Chondrocyte (in vitro differentiated cells): Measurements from ENCODE around the gene HNRNPA0. TPM values are rescaled to one million over a fixed set of nuclear protein-coding genes. Genes with fewer than 3 reads are reported as not detected.

ENCODE experiments used
- DNase-seq: peaks from one replicate; pipeline ENCODE4 v3.0.0; 2021; ENCODE audit warnings: mixed read lengths, low spot score
- H3K27ac Mint-ChIP-seq: one replicate; pipeline ENCODE4 v1.8.0; 2021; ENCODE audit warnings: mild to moderate bottlenecking, moderate library complexity, mixed read lengths; ENCODE audit not compliant: unreplicated experiment
- H3K27me3 Mint-ChIP-seq: 2 replicates; pipeline ENCODE4 v1.8.0; 2021; ENCODE audit warnings: low read depth, mixed read lengths
- H3K36me3 Mint-ChIP-seq: 2 replicates; pipeline ENCODE4 v1.8.0; 2021; ENCODE audit warnings: low read depth, mixed read lengths
- H3K4me1 Mint-ChIP-seq: 2 replicates; pipeline ENCODE4 v1.8.0; 2021; ENCODE audit warnings: low read depth, mild to moderate bottlenecking, mixed read lengths
- H3K4me3 Mint-ChIP-seq: one replicate; pipeline ENCODE4 v1.8.0; 2021; ENCODE audit warnings: mild to moderate bottlenecking, moderate library complexity, mixed read lengths; ENCODE audit not compliant: unreplicated experiment
- H3K9me3 Mint-ChIP-seq: 2 replicates; pipeline ENCODE4 v1.8.0; 2021; ENCODE audit warnings: low read depth, mixed read lengths
- CTCF ChIP-seq: fragments of 200-600 bp; sonication (generic); IDR thresholded peaks from 2 replicates; pipeline ENCODE4 v1.5.0; 2021; ENCODE audit warnings: antibody characterized with exemption, mild to moderate bottlenecking, moderate library complexity
- total RNA-seq: library from RNA; stranded (reverse); gene quantifications from 3 replicates; pipeline ENCODE4 v1.2.1, GENCODE V29; 2021

HNRNPA0 gene
- total RNA-seq, 1 donor from 2014 or later = 35.0 TPM

- Mint-ChIP-seq H3K36me3 (peaks cover 11% of the 10 kb centered on the region), H3K27ac (peak overlapping the region; percentile 100), H3K4me3 (peak overlapping the region; percentile 100), H3K9me3 (no peaks in the 10 kb centered on the region), H3K27me3 (peaks cover 7% of the 10 kb centered on the region), H3K4me1 (peaks cover 28% of the 10 kb centered on the region)
- DNase-seq = peak; percentile 90
- no peak for TF ChIP-seq CTCF
These were observed 424 bp downstream of the HNRNPA0 start for GRCh38 chr5:137753691-137754187.

- Mint-ChIP-seq H3K27ac (peak overlapping the region; percentile 100), H3K9me3 (no peaks in the 10 kb centered on the region), H3K27me3 (peaks cover 4% of the 10 kb centered on the region), H3K4me1 (peaks cover 28% of the 10 kb centered on the region), H3K36me3 (peaks cover 11% of the 10 kb centered on the region), H3K4me3 (peak overlapping the region; percentile 100)
- no peak for TF ChIP-seq CTCF
- DNase-seq = peak; percentile 83
These were observed 1.1 kb downstream of the HNRNPA0 start for GRCh38 chr5:137752905-137753690.

GRCh38 chr5:137751869-137752491 is 2.2 kb downstream of the HNRNPA0 start:
- H3K36me3 Mint-ChIP-seq = peaks cover 11% of the 10 kb centered on the region
- H3K27me3 Mint-ChIP-seq = peaks cover 3% of the 10 kb centered on the region
- H3K9me3 Mint-ChIP-seq = no peaks in the 10 kb centered on the region
- H3K4me3 Mint-ChIP-seq = peak overlapping the region; percentile 100
- DNase-seq = no peak
- peaks cover 28% of the 10 kb centered on the region for H3K4me1 Mint-ChIP-seq
- TF ChIP-seq CTCF = peak; percentile 91
- H3K27ac Mint-ChIP-seq = peak overlapping the region; percentile 100

- no peaks in the 10 kb centered on the region for H3K27me3 Mint-ChIP-seq
- H3K4me1 Mint-ChIP-seq = peaks cover 28% of the 10 kb centered on the region
- peak overlapping the region; percentile 48 for H3K4me3 Mint-ChIP-seq
- no peak for DNase-seq
- no peaks in the 10 kb centered on the region for H3K9me3 Mint-ChIP-seq
- no peak for TF ChIP-seq CTCF
- peaks cover 11% of the 10 kb centered on the region for H3K36me3 Mint-ChIP-seq
- no peak overlapping the region for H3K27ac Mint-ChIP-seq
These were observed 3.7 kb downstream of the HNRNPA0 start for GRCh38 chr5:137750436-137750835.

- Mint-ChIP-seq H3K9me3 (no peaks in the 10 kb centered on the region), H3K27ac (no peak overlapping the region), H3K4me3 (no peak overlapping the region), H3K4me1 (peaks cover 26% of the 10 kb centered on the region), H3K36me3 (peaks cover 11% of the 10 kb centered on the region), H3K27me3 (no peaks in the 10 kb centered on the region)
- DNase-seq = no peak
- TF ChIP-seq CTCF = no peak
These were observed 6.3 kb downstream of the HNRNPA0 start for GRCh38 chr5:137747848-137748247.
